Panc1 (cell line): ENCODE data around the gene OR52R1. TPM values are rescaled to one million over a fixed set of nuclear protein-coding genes. Genes with fewer than 3 reads are reported as not detected.

Source experiments
- ATAC-seq: fragments of 200-7000 bp; cut with Tn5 transposase; 2 replicates; pipeline ENCODE4 v1.9.1; 2020; ENCODE audit warnings: mild to moderate bottlenecking, moderate library complexity
- BruUV-seq: library from RNA; stranded (reverse); fragments of 400-500 nt; replicated peaks from 2 replicates; lab custom pipeline; 2021; lab: Mats Ljungman, UMichigan
- CTCF ChIA-PET: fragments of 300-600 bp; sonication (Branson Sonifier 250); formaldehyde crosslinking; loops from one replicate; lab custom pipeline; 2022; ENCODE audit warnings: antibody characterized with exemption; lab: Charles Lee
- POLR2A ChIA-PET: fragments of 300-600 bp; sonication (Branson Sonifier 250); formaldehyde crosslinking; loops from one replicate; lab custom pipeline; 2022; ENCODE audit warnings: antibody characterized with exemption; lab: Charles Lee
- DNase-seq: peaks from one replicate; pipeline ENCODE4 v3.0.0-alpha.2; 2010; ENCODE audit warnings: low read depth, low spot score
- H3K27ac ChIP-seq: 2 replicates; pipeline ENCODE4 v1.5.1; 2011; ENCODE audit warnings: mild to moderate bottlenecking, low read length, inconsistent platforms
- H3K27me3 ChIP-seq: fragments of 200-500 bp; sonication (Bioruptor generic); 2 replicates; pipeline ENCODE4 v1.6.0; 2014; ENCODE audit warnings: low read length, inconsistent platforms; ENCODE audit not compliant: control insufficient read depth, insufficient read depth
- H3K36me3 ChIP-seq: fragments of 200-500 bp; sonication (Bioruptor generic); 2 replicates; pipeline ENCODE4 v1.5.1; 2014; ENCODE audit warnings: inconsistent platforms, mild to moderate bottlenecking, low read length, moderate library complexity; ENCODE audit not compliant: control insufficient read depth, insufficient read depth
- H3K4me1 ChIP-seq: 2 replicates; pipeline ENCODE4 v1.5.1; 2011; ENCODE audit warnings: inconsistent platforms, mild to moderate bottlenecking, low read length, moderate library complexity; ENCODE audit not compliant: control insufficient read depth, insufficient read depth
- H3K4me3 ChIP-seq, 2 experiments: 2 replicates each; pipeline ENCODE4 v1.5.1; 2011 to 2012; ENCODE audit warnings: low read depth in 2 of 2, low read length in 2 of 2, mild to moderate bottlenecking in 2 of 2, inconsistent platforms in 1 of 2, moderate library complexity in 1 of 2
- H3K9me3 ChIP-seq: fragments of 200-500 bp; sonication (Bioruptor generic); 2 replicates; pipeline ENCODE4 v1.5.1; 2014; ENCODE audit warnings: low read depth, mild to moderate bottlenecking, inconsistent platforms, low read length, moderate library complexity; ENCODE audit not compliant: control insufficient read depth, insufficient read depth
- CTCF ChIP-seq: fragments of 450-650 bp; IDR thresholded peaks from 2 replicates; pipeline ENCODE4 v1.5.1; 2017; ENCODE audit warnings: mild to moderate bottlenecking
- POLR2AphosphoS5 ChIP-seq: IDR thresholded peaks from 2 replicates; pipeline ENCODE4 v1.6.1; 2012; ENCODE audit warnings: mild to moderate bottlenecking, low read depth, low read length, moderate library complexity
- REST ChIP-seq, 2 experiments: IDR thresholded peaks; 2 replicates each; pipeline ENCODE4 v1.6.1; 2011 to 2012; ENCODE audit warnings: low read depth in 2 of 2, control low read depth in 1 of 2, low read length in 1 of 2, mild to moderate bottlenecking in 1 of 2, moderate library complexity in 1 of 2; ENCODE audit not compliant: insufficient read depth in 1 of 2
- SIN3A ChIP-seq: IDR thresholded peaks from 2 replicates; pipeline ENCODE4 v1.6.1; 2012; ENCODE audit warnings: low read depth, mild to moderate bottlenecking, low read length, moderate library complexity, borderline replicate concordance; ENCODE audit not compliant: insufficient read depth
- TCF7L2 ChIP-seq: IDR thresholded peaks from 2 replicates; pipeline ENCODE4 v1.6.1; 2011; ENCODE audit warnings: mild to moderate bottlenecking, low read depth, low read length, inconsistent platforms
- in situ Hi-C: cut with HindIII; loops from 2 replicates; pipeline ENCODE4 v1.10.0; 2016; ENCODE audit warnings: low sequenced_read_pairs, low pct_unique_long_range_greater_than_20kb
- intact Hi-C: fragments of 100-400 bp; cut with micrococcal nuclease; formaldehyde crosslinking; loops from one replicate; pipeline ENCODE4 v1.10.0; 2022; ENCODE audit not compliant: unreplicated experiment
- total RNA-seq: library from RNA; stranded (reverse); gene quantifications from one replicate; pipeline ENCODE4 v1.2.1, GENCODE V29; 2021; ENCODE audit not compliant: unreplicated experiment

Gene OR52R1
- total RNA-seq, 1 experiment from 2014 or later = not detected

GRCh38 chr11:4821021-4821420 is 16.8 kb upstream of the OR52R1 start, which contains the start of gene OR51F2:
OR51F2 (plus strand) TSS chr11:4821321; CDS start chr11:4821422, 101 bp downstream.
- Histone ChIP-seq H3K27me3 (no peaks in the 10 kb centered on the region), H3K27ac (no peak within 1 kb of the TSS), H3K9me3 (no peaks in the 10 kb centered on the region), H3K4me3 (no peak within 1 kb of the TSS), H3K4me1 (no peaks in the 10 kb centered on the region), H3K36me3 (no peaks in the 10 kb centered on the region)
- ChIA-PET POLR2A (no interaction called here), CTCF (no interaction called here)
- intact Hi-C loops (no loop called here), in situ Hi-C loops (no loop called here)
- no TSS peak for BruUV-seq
- TF ChIP-seq REST (IDR thresholded peaks at IDR 0.05; ENCODE audit: insufficient read depth in 1 of 2, low read depth in 2 of 2, low read length in 1 of 2) (no peak), TCF7L2 (no peak), POLR2AphosphoS5 (no peak), SIN3A (no peak), CTCF (no peak)
- ATAC-seq (no peak), DNase-seq (no peak)

GRCh38 chr11:4809246-4809645 is 5.1 kb upstream of the OR52R1 start:
- no peaks in the 10 kb centered on the region for H3K36me3 ChIP-seq
- in situ Hi-C loops (no loop called here), intact Hi-C loops (no loop called here)
- no peak overlapping the region for H3K4me3 ChIP-seq
- no peak for TF ChIP-seq TCF7L2
- TF ChIP-seq REST (IDR thresholded peaks at IDR 0.05; ENCODE audit: insufficient read depth in 1 of 2, low read depth in 2 of 2, low read length in 1 of 2) = no peak
- no peak for TF ChIP-seq SIN3A
- no peak for TF ChIP-seq CTCF
- no peak for TF ChIP-seq POLR2AphosphoS5
- no peak overlapping the region for H3K27ac ChIP-seq
- DNase-seq (no peak), ATAC-seq (no peak)
- H3K9me3 ChIP-seq = no peaks in the 10 kb centered on the region
- H3K4me1 ChIP-seq = no peaks in the 10 kb centered on the region
- no TSS peak for BruUV-seq
- ChIA-PET POLR2A (no interaction called here), CTCF (no interaction called here)
- H3K27me3 ChIP-seq = no peaks in the 10 kb centered on the region; the same call in 1 of the 2 replicates
